ENCODE results near the gene CEMIP.
"Not testable (repeated sequence)": the region's sequence is repeated elsewhere in the genome, so short reads cannot be mapped to it uniquely, and the experiment has no call there.

Gene CEMIP

GRCh38 chr15:80760960-80761359, 18.2 kb upstream of the CEMIP start:
- no peak for DNase-seq (ENCODE audit: low read depth in 2 of 2)

- no peak for DNase-seq (ENCODE audit: low read depth in 2 of 2)
Observed at GRCh38 chr15:80761754-80762153, 17.4 kb upstream of the CEMIP start.

- DNase-seq (ENCODE audit: low read depth in 2 of 2), result not testable (repeated sequence)
Observed at GRCh38 chr15:80763235-80763634, 15.9 kb upstream of the CEMIP start.

GRCh38 chr15:80764535-80764934, 14.6 kb upstream of the CEMIP start:
- DNase-seq (ENCODE audit: low read depth in 2 of 2), result no peak

- DNase-seq (ENCODE audit: low read depth in 2 of 2), result no peak
Observed at GRCh38 chr15:80766275-80766674, 12.9 kb upstream of the CEMIP start.

- DNase-seq (ENCODE audit: low read depth in 2 of 2), result no peak
Observed at GRCh38 chr15:80768158-80768557, 11.0 kb upstream of the CEMIP start.

- no peak for DNase-seq (ENCODE audit: low read depth in 2 of 2)
Observed at GRCh38 chr15:80769153-80769828, 9.9 kb upstream of the CEMIP start.

- DNase-seq (ENCODE audit: low read depth in 2 of 2), result no peak
Observed at GRCh38 chr15:80769829-80770705, 9.1 kb upstream of the CEMIP start.

- DNase-seq (ENCODE audit: low read depth in 2 of 2), result no peak
Observed at GRCh38 chr15:80773122-80773551, 6.0 kb upstream of the CEMIP start.

- DNase-seq (ENCODE audit: low read depth in 2 of 2), result no peak
Observed at GRCh38 chr15:80773792-80774352, 5.3 kb upstream of the CEMIP start.

GRCh38 chr15:80774486-80774885, 4.7 kb upstream of the CEMIP start:
- no peak for DNase-seq (ENCODE audit: low read depth in 2 of 2)

- DNase-seq (ENCODE audit: low read depth in 2 of 2), result no peak
Observed at GRCh38 chr15:80775338-80775737, 3.8 kb upstream of the CEMIP start.

- peak in 1 of 2 donors; percentile 40 for DNase-seq (ENCODE audit: low read depth in 2 of 2)
Observed at GRCh38 chr15:80776420-80777045, 2.6 kb upstream of the CEMIP start.

- no peak for DNase-seq (ENCODE audit: low read depth in 2 of 2)
Observed at GRCh38 chr15:80777137-80777536, 2.0 kb upstream of the CEMIP start.

GRCh38 chr15:80777826-80778620, 1.1 kb upstream of the CEMIP start:
- DNase-seq (ENCODE audit: low read depth in 2 of 2), result no peak

- no peak for DNase-seq (ENCODE audit: low read depth in 2 of 2)
Observed at GRCh38 chr15:80778621-80778963, 578 bp upstream of the CEMIP start.

- no peak for DNase-seq (ENCODE audit: low read depth in 2 of 2)
Observed at GRCh38 chr15:80779658-80780415, 667 bp downstream of the CEMIP start.

GRCh38 chr15:80780416-80781221, 1.4 kb downstream of the CEMIP start:
- DNase-seq (ENCODE audit: low read depth in 2 of 2), result no peak

- no peak for DNase-seq (ENCODE audit: low read depth in 2 of 2)
Observed at GRCh38 chr15:80783260-80783659, 4.1 kb downstream of the CEMIP start.

GRCh38 chr15:80785335-80785734, 6.2 kb downstream of the CEMIP start:
- DNase-seq (ENCODE audit: low read depth in 2 of 2), result no peak
